GM21367 (cell line): Measurements from ENCODE around the gene COPZ1.

ENCODE experiments used
- ATAC-seq: cut with Tn5 transposase; IDR thresholded peaks from one replicate; pipeline ENCODE4 v1.9.1; 2021; ENCODE audit not compliant: unreplicated experiment

COPZ1 gene

GRCh38 chr12:54358191-54358944 lies 33.4 kb downstream of the COPZ1 start:
- no peak for ATAC-seq

- ATAC-seq: peak; percentile 94
Observed at GRCh38 chr12:54358945-54359761, 34.2 kb downstream of the COPZ1 start.

DNA sequence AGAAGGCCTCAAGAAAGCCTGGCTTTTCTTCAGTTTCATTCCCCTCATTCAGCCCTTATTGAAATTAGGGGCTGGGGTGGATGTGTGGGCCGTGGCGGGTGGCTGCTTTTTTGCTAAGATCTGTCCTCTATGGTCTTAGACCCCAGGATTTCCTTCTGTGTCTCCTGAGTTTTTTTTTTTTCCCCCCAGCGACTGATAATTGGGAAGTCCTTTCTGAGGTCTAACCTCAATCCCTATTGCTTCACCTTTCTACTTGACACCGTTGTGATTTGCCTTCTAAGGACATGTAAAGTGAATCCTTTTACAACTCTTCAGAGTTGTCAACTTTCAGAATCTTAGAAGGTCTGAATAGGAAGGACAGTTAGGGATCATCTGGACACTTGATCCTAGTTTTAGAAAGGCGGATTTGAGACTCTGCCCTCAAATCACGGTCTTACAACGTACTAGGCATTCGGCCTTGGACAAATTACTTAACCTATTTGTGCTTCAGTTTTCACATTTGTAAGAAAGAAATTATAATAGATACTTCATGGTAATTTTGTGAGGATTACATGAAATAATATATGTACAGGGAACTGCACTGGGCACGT lies 34.9 kb downstream of the COPZ1 start:
- no peak for ATAC-seq

- ATAC-seq: no peak
Observed at GRCh38 chr12:54360717-54361456, 36.0 kb downstream of the COPZ1 start.

DNA sequence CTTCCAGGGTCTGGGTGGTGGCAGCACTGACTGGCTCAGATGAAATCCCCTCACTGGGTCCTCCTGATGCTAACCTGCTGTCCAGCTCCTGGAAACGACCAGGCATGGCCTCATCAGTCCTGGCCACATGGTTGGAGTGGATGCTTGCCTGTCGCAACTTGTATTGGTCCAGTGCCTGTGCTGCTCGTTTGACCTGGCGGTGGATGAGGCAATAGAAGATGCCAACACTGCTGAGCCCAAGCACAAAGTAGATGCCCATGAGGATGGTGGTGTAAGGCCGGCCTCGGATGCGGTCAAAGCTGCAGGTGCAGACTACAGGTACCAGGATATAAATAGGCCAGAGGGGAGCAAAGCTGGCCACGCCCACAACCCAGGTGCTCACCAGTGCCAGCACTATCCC lies 38.1 kb downstream of the COPZ1 start:
- no peak for ATAC-seq

DNA sequence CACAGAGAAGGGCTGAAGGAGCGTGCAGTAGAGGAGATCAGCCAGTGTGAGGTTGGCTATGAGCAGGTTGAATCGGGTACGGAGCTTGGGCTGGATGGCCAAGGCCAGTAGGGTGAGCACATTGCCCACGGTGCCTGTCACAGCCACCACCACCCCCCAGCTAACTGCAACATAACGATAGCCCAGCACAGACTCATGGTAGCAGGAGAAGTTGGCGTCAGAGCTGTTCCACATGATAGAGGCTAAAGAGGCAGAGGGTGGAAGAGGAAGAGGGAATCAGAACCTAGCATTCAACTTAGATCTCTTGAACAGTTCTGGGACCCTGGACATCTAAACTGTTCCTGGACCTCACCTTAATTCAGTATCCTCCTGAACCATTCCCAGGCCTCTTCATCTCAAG lies 38.7 kb downstream of the COPZ1 start:
- no peak for ATAC-seq

GRCh38 chr12:54364413-54364812 lies 39.5 kb downstream of the COPZ1 start, which contains the start of gene GPR84:
Gene GPR84 (minus strand): TSS chr12:54364486. CDS start chr12:54363851, 635 bp downstream.
- ATAC-seq: peak; percentile 40

DNA sequence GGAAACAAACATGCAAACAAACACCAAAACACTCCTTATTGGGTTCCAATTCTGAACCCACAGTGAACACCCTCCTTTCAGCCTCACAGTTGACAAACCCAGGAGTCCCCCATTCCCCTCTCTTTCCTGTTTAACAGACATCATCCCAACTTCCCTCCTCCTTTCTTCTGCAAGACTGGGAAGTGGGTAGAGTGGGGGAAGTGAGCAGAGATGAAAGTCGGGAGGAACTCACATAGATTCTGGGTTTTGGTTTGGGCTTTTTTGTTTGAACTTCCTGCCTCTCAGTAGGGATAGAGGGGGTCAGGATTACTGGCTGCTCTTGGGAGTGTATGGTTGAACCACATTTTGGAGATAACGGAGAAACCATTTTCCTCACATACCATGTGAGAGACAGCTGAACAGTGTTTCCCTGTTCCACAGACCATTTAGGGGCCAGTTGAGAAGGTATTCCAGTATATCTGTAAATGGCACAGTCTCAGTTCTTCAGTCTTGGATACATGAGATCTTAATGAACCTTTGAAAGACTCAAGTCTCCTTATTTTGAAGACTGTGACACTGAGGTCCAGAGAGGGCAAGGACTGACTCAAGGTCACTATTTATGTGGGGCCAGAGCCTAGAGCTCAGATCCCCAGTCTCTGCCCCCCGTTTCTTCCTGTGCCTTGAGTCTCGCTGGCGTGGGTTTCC lies 43.2 kb downstream of the COPZ1 start:
- ATAC-seq: no peak

- ATAC-seq: peak; percentile 66
Observed at GRCh38 chr12:54368709-54369596, 44.0 kb downstream of the COPZ1 start.

- ATAC-seq: no peak
Observed at GRCh38 chr12:54369597-54370131, 44.7 kb downstream of the COPZ1 start.

- ATAC-seq: no peak
Observed at GRCh38 chr12:54370171-54370730, 45.3 kb downstream of the COPZ1 start.

DNA sequence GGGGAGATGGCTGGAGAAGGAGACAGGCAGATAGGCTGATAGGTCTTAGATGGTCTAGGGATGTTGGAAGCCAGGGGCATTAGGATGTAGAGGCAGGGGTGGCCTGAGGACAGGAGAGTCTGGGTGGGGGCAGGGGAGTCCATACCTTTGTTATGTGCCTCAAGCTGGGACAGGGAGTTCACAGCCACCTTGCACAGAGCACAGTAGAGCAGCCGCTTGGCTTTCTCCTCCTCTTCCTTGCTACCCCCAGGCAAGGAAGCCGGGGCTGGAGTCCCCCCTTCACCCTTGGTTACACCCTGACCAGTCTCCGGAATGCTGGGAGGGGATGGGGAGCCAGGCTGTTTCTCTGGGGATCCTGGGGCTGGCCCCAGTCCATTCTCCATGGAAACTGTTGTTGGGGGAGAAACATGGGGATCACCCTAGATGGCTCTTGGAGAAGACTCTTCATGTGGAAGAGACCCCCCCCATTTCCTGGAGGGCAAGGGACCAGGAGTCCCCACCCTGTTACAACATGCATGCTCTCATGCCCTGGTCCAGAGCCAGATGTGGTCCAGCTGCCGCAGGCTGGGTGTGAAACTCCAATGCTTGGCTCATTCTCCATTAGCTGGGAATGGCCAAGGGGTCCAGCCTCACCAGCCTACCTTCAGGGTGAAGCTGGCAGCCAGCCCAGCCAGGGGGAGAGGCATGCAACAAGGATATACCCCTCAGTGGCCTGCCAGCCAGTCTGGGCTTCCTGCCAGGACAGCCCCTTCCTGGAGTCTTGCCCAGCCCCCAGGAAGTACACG lies 46.6 kb downstream of the COPZ1 start:
- ATAC-seq: no peak

DNA sequence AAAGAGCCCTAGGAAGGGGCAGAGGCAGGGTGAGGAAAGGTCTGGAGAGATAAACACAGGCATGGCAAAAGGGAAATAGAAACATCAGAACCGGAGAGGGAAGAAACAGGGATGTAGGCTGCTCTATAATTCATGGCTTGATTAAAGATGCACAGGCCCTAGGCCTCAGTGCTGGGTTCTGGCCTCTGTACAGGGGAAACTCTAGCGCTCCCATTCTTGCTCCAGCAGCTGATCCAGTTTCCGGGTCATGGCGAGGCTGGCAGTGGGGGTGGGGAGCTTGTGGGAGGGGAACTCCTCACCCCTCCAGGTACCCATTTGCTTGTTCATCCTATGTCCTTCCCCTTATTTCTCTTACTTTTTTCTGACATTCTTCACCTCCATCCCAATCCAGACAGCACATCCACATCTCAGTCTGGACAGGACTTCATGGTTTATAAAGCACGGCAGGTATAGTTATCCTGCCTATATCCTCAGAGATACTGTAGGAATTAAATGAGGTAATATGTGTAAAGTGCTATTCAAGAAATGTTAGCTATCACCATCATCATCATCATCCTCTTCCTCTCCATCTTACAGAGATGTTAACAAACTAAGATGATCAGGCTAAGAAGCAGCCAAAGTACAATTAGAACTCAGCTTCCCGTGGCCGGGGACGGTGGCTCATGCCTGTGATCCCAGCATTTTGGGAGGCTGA lies 47.3 kb downstream of the COPZ1 start:
- no peak for ATAC-seq

- no peak for ATAC-seq
Observed at GRCh38 chr12:54373649-54374561, 49.0 kb downstream of the COPZ1 start.

- no peak for ATAC-seq
Observed at GRCh38 chr12:54374562-54375258, 49.8 kb downstream of the COPZ1 start.

- ATAC-seq: no peak
Observed at GRCh38 chr12:54375259-54375579, 50.3 kb downstream of the COPZ1 start.
